A549 treated with AZD2906 at 1 μM for 4 hours (cell line): ENCODE results near the gene FAM221B. TPM values are rescaled to one million over a fixed set of nuclear protein-coding genes. Genes with fewer than 3 reads are reported as not detected.

Experiments used
- total RNA-seq: library from RNA; stranded (reverse); fragments of 200-300 nt; extraction: Qiagen RNA extraction; gene quantifications from 5 replicates; pipeline ENCODE4 v1.2.3, GENCODE V29; 2022

Gene FAM221B, protein sequence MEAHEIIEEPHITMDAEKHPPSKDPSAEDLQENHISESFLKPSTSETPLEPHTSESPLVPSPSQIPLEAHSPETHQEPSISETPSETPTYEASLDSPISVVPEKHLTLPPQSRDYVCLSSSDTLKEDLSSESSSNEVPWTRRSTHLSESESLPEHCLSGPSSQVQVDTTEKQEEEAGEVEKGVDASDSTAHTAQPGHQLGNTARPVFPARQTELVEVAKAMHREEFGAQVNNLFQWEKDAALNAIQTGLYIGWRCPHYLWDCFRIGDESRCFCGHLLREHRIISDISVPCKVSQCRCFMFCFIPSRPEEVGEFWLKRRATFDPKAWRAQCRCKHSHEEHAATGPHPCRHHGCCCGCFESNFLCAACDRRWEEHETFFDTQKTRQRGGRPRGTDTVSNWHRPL
- total RNA-seq, result not detected in 5 replicates

DNA sequence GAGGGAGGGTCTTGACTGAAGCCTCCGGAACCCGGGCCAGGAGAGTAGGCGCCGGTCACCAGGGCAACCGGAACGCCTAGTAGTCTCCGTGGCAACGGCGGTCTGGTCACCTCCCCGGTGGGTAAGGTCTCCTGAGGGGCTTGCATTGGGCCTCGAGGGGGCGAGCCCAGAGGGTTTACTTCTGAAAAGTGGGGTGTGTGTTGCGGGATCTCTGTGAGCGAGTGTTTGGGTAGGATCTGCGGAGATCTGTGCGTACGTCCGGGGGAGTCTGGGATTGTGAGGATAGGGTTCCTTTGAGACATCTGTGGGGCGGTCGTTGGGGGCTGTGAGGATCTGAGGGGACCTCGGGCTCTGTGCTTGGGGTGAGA is at the start of gene FAM221B:
TSS of gene FAM221B (minus strand) at position 17 of the 368 bp plus-strand sequence. CDS start 2,571 bp downstream, outside the sequence.

DNA sequence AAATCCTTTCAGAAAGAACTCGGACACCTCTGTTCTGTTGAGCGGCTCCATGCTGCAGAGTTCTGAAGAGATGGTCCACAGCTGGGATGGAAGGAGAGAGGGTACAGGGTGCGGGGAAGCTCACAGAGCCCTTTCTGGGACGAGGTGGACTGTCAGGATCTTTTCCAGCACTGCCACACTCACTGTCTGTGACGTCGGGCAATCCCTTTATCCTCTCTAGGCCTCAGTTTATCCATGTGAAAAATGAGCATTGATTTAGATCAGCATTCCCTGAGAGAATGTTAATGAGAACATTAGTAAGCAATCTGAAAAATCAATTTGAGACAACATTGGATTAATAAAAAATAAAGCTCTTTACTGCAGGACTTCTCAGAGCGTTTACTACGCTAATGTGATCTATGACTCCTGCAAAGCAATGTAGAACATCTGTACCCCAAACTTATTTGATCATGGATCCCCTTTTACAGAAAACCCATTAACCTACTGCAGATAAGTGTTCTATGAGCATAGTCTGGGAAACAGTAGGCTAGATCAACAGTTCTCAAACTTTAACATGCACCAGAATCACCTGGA is 41.9 kb upstream of the FAM221B start, which contains the start of gene OR13J1:
TSS of gene OR13J1 (minus strand) at position 51 of the 573 bp plus-strand sequence. CDS start at position 51, 0 bp downstream.

DNA sequence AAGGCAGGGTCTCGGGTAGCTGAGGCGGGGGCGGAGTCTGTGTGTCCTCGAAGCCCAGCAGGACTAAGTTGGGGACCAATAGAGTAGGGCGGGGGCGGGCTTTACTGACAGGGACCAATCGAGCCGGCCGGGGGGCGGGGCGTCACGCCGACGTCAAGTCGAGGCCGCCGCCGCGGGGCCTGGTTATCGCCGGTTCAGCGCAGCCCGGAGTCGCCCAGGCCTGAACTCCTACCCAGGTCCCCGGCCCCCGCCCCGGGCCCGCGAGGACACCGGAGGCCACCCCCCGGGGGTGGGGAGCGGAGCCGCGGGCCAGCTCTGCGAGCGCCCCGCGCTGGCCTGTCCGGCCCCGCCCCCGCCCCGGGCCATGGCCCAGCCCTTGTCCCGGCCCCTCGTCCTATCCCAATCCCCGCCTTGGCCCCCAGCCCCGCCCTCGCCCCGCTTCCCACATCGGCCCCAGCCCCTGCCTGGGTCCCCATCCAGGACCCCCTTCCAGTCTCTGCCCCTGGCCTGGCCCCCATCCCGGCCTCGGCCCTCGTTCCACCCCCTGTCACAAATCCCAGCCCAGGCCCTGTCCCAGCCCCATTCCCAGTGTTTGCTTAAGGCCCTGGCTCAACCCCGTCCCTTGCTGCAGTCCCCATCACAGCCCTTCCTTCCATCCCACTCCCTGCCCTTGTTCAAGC is 692 bp upstream of the FAM221B start, which contains the start of gene TMEM8B:
TSS of gene TMEM8B (plus strand) at position 145 of the 680 bp plus-strand sequence. CDS start at position 365, 220 bp downstream.

DNA sequence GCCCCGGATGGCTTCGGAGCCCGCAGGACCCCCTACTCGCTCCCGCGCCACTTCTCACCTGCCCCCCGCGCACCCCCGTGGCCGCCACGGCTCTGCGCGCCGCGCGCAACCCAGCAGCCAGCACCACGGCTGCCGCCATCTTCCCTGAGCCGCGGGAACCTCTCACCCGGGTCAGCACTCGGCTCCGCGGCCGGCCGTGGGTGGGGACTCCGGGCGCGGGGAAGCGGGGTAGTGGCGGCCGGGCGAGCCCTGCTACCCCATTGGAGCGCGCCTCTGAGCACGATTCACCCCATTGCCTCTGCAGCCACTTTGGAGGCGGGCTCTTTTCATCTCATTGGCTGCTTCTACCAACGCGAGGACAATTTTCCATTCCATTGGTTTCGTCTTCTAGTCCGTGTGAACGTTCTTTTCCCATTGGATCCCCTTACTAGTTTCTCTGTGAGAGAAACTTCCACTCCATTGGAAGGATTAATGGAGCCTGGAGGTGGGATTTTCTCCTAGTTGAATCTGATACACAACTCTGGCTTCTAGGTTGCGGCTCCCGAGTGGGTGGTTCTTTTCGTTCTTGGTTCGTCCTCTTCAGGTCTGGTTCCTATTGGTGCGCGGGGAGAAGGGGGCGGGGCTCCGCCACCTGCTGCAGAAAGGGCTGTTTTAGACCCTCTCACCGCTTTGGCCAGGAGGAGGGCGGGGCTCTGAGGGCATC is 13.5 kb downstream of the FAM221B start, which contains the start of gene HINT2:
TSS of gene HINT2 (minus strand) at position 202 of the 703 bp plus-strand sequence. CDS start at position 139, 63 bp downstream.

DNA sequence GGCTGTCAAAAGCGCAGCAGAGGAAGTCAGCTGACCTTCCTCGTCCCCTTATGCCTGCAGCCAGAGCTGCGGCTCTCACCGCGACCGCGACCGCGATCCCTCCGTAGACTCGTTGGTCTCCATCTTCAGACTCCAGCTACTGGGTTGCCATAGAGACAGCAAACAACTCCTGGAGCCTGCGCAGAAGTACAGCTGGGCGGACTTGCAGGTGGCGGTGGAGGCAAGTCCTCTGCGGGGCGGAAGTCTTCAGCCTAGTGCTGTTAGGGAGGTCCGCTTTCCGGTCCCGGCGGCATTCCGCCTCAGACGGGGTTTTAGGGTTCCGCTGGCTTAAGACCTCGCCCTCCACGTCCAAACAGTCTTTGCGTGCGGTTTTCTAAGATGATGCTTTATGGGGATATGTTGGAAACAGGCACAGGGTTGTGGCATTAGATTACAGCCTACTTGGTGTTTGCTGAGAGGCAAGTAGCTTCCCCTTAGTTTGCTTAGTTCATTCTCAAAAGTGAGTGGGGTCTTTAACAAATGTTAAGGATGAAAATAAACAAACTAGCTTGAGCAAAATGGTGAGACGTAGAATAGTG is 16.4 kb downstream of the FAM221B start, which contains the start of gene SPAG8:
TSS of gene SPAG8 (minus strand) at position 238 of the 578 bp plus-strand sequence. CDS start at position 123, 115 bp downstream.

DNA sequence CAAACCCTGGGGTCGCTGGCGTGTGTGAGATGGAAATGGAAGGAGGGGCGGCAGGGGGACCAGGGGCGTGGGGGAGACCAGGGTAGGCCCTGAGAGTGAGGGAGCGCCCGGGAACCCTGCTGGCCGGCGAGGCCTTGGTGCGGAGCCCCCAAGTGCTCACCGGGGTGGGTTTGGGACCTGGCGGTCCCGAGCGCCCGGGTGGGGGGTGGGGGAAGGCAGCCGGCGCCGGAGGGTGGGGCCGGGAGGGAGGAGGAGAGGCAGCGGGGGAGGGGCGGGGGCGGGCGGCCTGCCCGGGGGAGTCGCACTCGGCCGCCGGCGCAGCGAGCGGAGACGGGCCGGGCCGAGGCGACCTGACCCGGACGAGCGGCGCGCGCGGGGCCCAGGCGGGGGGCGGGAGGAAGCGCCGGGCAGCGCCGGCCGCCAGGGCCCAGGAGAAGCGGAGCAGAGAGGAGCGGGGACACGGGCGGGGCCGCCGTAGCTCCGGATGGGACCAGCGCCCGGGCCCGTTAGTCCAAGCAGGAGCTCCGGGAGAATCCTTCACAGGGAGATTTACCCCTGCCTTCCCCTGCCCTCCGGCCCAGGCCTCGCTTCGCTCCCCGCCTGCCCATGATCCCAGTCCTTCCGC is 37.1 kb downstream of the FAM221B start, which contains the start of gene NPR2:
TSS of gene NPR2 (plus strand) at position 295 of the 625 bp plus-strand sequence. CDS start 818 bp downstream, outside the sequence.

Other genes with a start within 250 kb of the FAM221B start
- 21.8 to 29.3 TPM (median 28.4 TPM) in 5 replicates for gene TESK1, start 223.5 kb downstream of the FAM221B start, total RNA-seq
- 0.15 to 0.22 TPM (median 0.17 TPM) in 4 of 5 replicates, not detected in the other for gene CD72, start 210.3 kb downstream of the FAM221B start, total RNA-seq
- 0.07 TPM in 1 of 5 replicates, not detected in the others for gene SIT1, start 177.8 kb downstream of the FAM221B start, total RNA-seq
- 5.1 to 14.3 TPM (median 9.2 TPM) in 4 of 5 replicates, not detected in the other for gene RMRP, start 170.7 kb downstream of the FAM221B start, total RNA-seq
- 25.4 to 33.7 TPM (median 32.3 TPM) in 5 replicates for gene CCDC107, start 170.4 kb downstream of the FAM221B start, total RNA-seq
- gene ARHGEF39, start 163.5 kb downstream of the FAM221B start, total RNA-seq, result 11.1 to 18.8 TPM (median 16.6 TPM) in 5 replicates
- gene CA9, start 154.8 kb downstream of the FAM221B start, total RNA-seq, result 6.0 to 10.6 TPM (median 8.0 TPM) in 5 replicates
- 647 to 712 TPM (median 698 TPM) in 5 replicates for gene TPM2, start 138.8 kb downstream of the FAM221B start, total RNA-seq
- gene TLN1, start 96.5 kb downstream of the FAM221B start, total RNA-seq, result 118 to 145 TPM (median 125 TPM) in 5 replicates
- gene CREB3, start 96.1 kb downstream of the FAM221B start, total RNA-seq, result 54.4 to 63.2 TPM (median 57.3 TPM) in 5 replicates
- 28.4 to 39.2 TPM (median 31.7 TPM) in 5 replicates for gene GBA2, start 79.5 kb downstream of the FAM221B start, total RNA-seq
- gene RGP1, start 79.4 kb downstream of the FAM221B start, total RNA-seq, result 13.5 to 17.7 TPM (median 14.7 TPM) in 5 replicates
- 0.15 to 0.38 TPM (median 0.23 TPM) in 4 of 5 replicates, not detected in the other for gene MSMP, start 74.5 kb downstream of the FAM221B start, total RNA-seq
- gene NPR2, start 37.1 kb downstream of the FAM221B start, total RNA-seq, result 4.2 to 6.3 TPM (median 4.6 TPM) in 5 replicates
- gene SPAG8, start 16.5 kb downstream of the FAM221B start, total RNA-seq, result 0.34 to 0.52 TPM (median 0.35 TPM) in 5 replicates
- gene HINT2, start 13.7 kb downstream of the FAM221B start, total RNA-seq, result 69.1 to 112 TPM (median 101 TPM) in 5 replicates
- 2.4 to 3.5 TPM (median 3.4 TPM) in 5 replicates for gene TMEM8B, start 496 bp upstream of the FAM221B start, total RNA-seq
- not detected in 5 replicates for gene OR13J1, start 41.7 kb upstream of the FAM221B start, total RNA-seq
- gene HRCT1, start 77.5 kb upstream of the FAM221B start, total RNA-seq, result 0.22 to 0.51 TPM (median 0.34 TPM) in 5 replicates
- gene SPAAR, start 80.8 kb upstream of the FAM221B start, total RNA-seq, result 0.05 to 0.09 TPM (median 0.06 TPM) in 4 of 5 replicates, not detected in the other
- not detected in 5 replicates for gene OR2S2, start 129.4 kb upstream of the FAM221B start, total RNA-seq
- gene RECK, start 208.2 kb upstream of the FAM221B start, total RNA-seq, result 5.3 to 6.2 TPM (median 5.7 TPM) in 5 replicates